B cell (primary cell): ENCODE data around the gene MME. TPM values are rescaled to one million over a fixed set of nuclear protein-coding genes. Genes with fewer than 3 reads are reported as not detected.

Source experiments
- ATAC-seq: fragments of 200-7000 bp; cut with Tn5 transposase; one replicate; pipeline ENCODE4 v1.10.0; 2021; ENCODE audit warnings: low read depth, mild to moderate bottlenecking, moderate number of reproducible peaks, moderate library complexity
- CTCF ChIA-PET: fragments of 350-600 bp; sonication (Branson Sonifier 250); formaldehyde crosslinking; loops from one replicate; lab custom pipeline; 2021; ENCODE audit warnings: antibody characterized with exemption, inconsistent platforms; lab: Charles Lee
- POLR2A ChIA-PET: fragments of 350-600 bp; sonication (Branson Sonifier 250); formaldehyde crosslinking; loops from one replicate; lab custom pipeline; 2021; ENCODE audit warnings: antibody characterized with exemption; lab: Charles Lee
- DNase-seq: peaks from one replicate; pipeline ENCODE4 v3.0.0; 2013
- H2AFZ ChIP-seq: 2 replicates; pipeline ENCODE4 v1.6.1; 2012; ENCODE audit warnings: mild to moderate bottlenecking, low read depth, low read length; ENCODE audit not compliant: insufficient read depth, poor library complexity, severe bottlenecking
- H3K27ac ChIP-seq, 2 donors: 1 replicate in 1 of 2; 2 replicates in 1 of 2; pipeline ENCODE4 v1.5.1; 2012 to 2013; ENCODE audit warnings: low read length in 2 of 2, mild to moderate bottlenecking in 2 of 2, moderate library complexity in 1 of 2
- H3K27me3 ChIP-seq, 4 experiments: fragments of 200-600 bp in 1 of 4; sonication (generic) in 1 of 4; replicated peaks in 1 of 4; 1 replicate in 2 of 4; 2 replicates in 2 of 4; pipeline versions ENCODE4 v1.6.1 to v1.7.0; 2013 to 2016; ENCODE audit warnings: low read length in 3 of 4, mild to moderate bottlenecking in 2 of 4, mixed read lengths in 1 of 4, moderate library complexity in 1 of 4; ENCODE audit not compliant: insufficient read depth in 4 of 4, control insufficient read depth in 3 of 4; ENCODE audit errors: control extremely low read depth in 1 of 4
- H3K36me3 ChIP-seq, 2 experiments: replicated peaks in 1 of 2; 1 replicate in 1 of 2; 2 replicates in 1 of 2; pipeline versions ENCODE4 v1.6.1 to v1.7.1; 2013; ENCODE audit warnings: low read length in 1 of 2; ENCODE audit not compliant: insufficient read depth in 2 of 2, control insufficient read depth in 1 of 2; ENCODE audit errors: control extremely low read depth in 1 of 2, extremely low read depth in 1 of 2
- H3K4me1 ChIP-seq, 2 donors: fragments of 200-600 bp in 1 of 2; sonication (generic) in 1 of 2; 1 replicate in 1 of 2; 2 replicates in 1 of 2; pipeline versions ENCODE4 v1.5.1 to v1.6.1; 2013 to 2017; ENCODE audit warnings: low read length in 2 of 2; ENCODE audit not compliant: control insufficient read depth in 2 of 2, insufficient read depth in 2 of 2
- H3K4me2 ChIP-seq: replicated peaks from 2 replicates; pipeline ENCODE3; 2012; ENCODE audit warnings: mild to moderate bottlenecking, low read depth, low read length; ENCODE audit not compliant: poor library complexity, severe bottlenecking
- H3K4me3 ChIP-seq, 5 experiments: fragments of 200-600 bp in 1 of 5; sonication (generic) in 1 of 5; 1 replicate in 3 of 5; 2 replicates in 2 of 5; pipeline versions ENCODE4 v1.5.1 to v1.7.0; 2011 to 2016; ENCODE audit warnings: low read length in 4 of 5, mild to moderate bottlenecking in 4 of 5, low read depth in 2 of 5, control low read depth in 1 of 5, moderate library complexity in 1 of 5; ENCODE audit not compliant: insufficient read depth in 1 of 5; ENCODE audit errors: control extremely low read depth in 1 of 5, extremely low read depth in 1 of 5
- H3K79me2 ChIP-seq: fragments of 200-600 bp; sonication (generic); one replicate; pipeline ENCODE4 v1.6.0; 2016; ENCODE audit warnings: low read length; ENCODE audit not compliant: control insufficient read depth, insufficient read depth
- H3K9ac ChIP-seq: fragments of 200-600 bp; sonication (generic); 2 replicates; pipeline ENCODE4 v1.6.1; 2017; ENCODE audit warnings: mild to moderate bottlenecking, low read length, moderate library complexity
- H3K9me3 ChIP-seq, 3 donors: one replicate each; pipeline versions ENCODE4 v1.6.1 to v1.7.1; 2013; ENCODE audit warnings: low read length in 2 of 3; ENCODE audit not compliant: control insufficient read depth in 2 of 3, insufficient read depth in 1 of 3; ENCODE audit errors: control extremely low read depth in 1 of 3
- H4K20me1 ChIP-seq: 2 replicates; pipeline ENCODE4 v1.6.0; 2012; ENCODE audit warnings: mild to moderate bottlenecking, low read length; ENCODE audit not compliant: insufficient read depth, control insufficient read depth, poor library complexity, severe bottlenecking
- H3K27ac Mint-ChIP-seq: one replicate; pipeline ENCODE4 v1.8.0; 2021; ENCODE audit warnings: mixed read lengths
- H3K27me3 Mint-ChIP-seq: one replicate; pipeline ENCODE4 v1.8.0; 2021; ENCODE audit warnings: mixed read lengths
- H3K4me1 Mint-ChIP-seq: one replicate; pipeline ENCODE4 v1.8.0; 2021; ENCODE audit warnings: mixed read lengths
- H3K4me3 Mint-ChIP-seq: one replicate; pipeline ENCODE4 v1.8.0; 2021; ENCODE audit warnings: mixed read lengths
- H3K9me3 Mint-ChIP-seq: one replicate; pipeline ENCODE4 v1.8.0; 2022; ENCODE audit warnings: mixed read lengths; ENCODE audit not compliant: insufficient read depth
- CTCF ChIP-seq: fragments of 200-600 bp; IDR thresholded peaks from one replicate; pipeline ENCODE4 v1.8.0; 2022; ENCODE audit warnings: antibody characterized with exemption, mild to moderate bottlenecking
- EZH2 ChIP-seq: IDR thresholded peaks from 2 replicates; pipeline ENCODE4 v1.6.1; 2012; ENCODE audit warnings: borderline replicate concordance, low read depth, mild to moderate bottlenecking, moderate library complexity, low read length; ENCODE audit not compliant: insufficient read depth, poor library complexity, severe bottlenecking
- WGBS: methylation state at CpG from one replicate; pipeline ENCODE4 v1.1.5; 2013; ENCODE audit warnings: missing lambda C conversion rate; ENCODE audit not compliant: insufficient coverage; 5-methylcytosine and 5-hydroxymethylcytosine counted together
- intact Hi-C: fragments of 100-400 bp; cut with micrococcal nuclease; formaldehyde crosslinking; loops from one replicate; pipeline ENCODE4 v1.10.0; 2022
- polyA plus RNA-seq: library from polyadenylated mRNA; depleted of rRNA; stranded (reverse); fragments of >200 nt; gene quantifications from 2 replicates; pipeline ENCODE4 v1.2.3, GENCODE V29; 2012
- total RNA-seq, 2 donors: library from RNA; stranded (reverse); fragments of 120-200 nt in 1 of 2; gene quantifications; 1 replicate in 1 of 2; 2 replicates in 1 of 2; pipeline versions ENCODE4 v1.2.3 to v1.2.4, GENCODE V29; 2013 to 2022

The MME gene
- total and polyA plus RNA-seq, 2 donors (not counting 1 experiment from before 2014, with no cell fraction given): 0.88 to 11.2 TPM

GRCh38 chr3:155032918-155033317 lies 47.2 kb upstream of the MME start:
- no peak overlapping the region for H2AFZ ChIP-seq
- intact Hi-C loops: no loop called here

GRCh38 chr3:155034786-155035185 lies 45.3 kb upstream of the MME start:
- no peaks in the 10 kb centered on the region for H3K36me3 ChIP-seq
- no peaks in the 10 kb centered on the region for H3K4me1 ChIP-seq
- Mint-ChIP-seq H3K4me1 (no peaks in the 10 kb centered on the region), H3K4me3 (no peak overlapping the region), H3K9me3 (no peaks in the 10 kb centered on the region), H3K27me3 (no peaks in the 10 kb centered on the region), H3K27ac (no peak overlapping the region)
- intact Hi-C loops: no loop called here
- no peak overlapping the region for H2AFZ ChIP-seq
- no peak overlapping the region for H3K4me3 ChIP-seq
- H3K79me2 ChIP-seq: no peaks in the 10 kb centered on the region
- ChIA-PET CTCF (no interaction called here), POLR2A (no interaction called here)
- no peak overlapping the region for H3K4me2 ChIP-seq
- H3K27ac ChIP-seq: no peak overlapping the region
- no peak for ATAC-seq
- WGBS: no CpG with 5 or more reads among the region's 4 CpGs
- no peaks in the 10 kb centered on the region for H3K9me3 ChIP-seq
- no peak for DNase-seq
- H4K20me1 ChIP-seq: no peaks in the 10 kb centered on the region
- TF ChIP-seq EZH2: no peak
- no peak for TF ChIP-seq CTCF
- H3K27me3 ChIP-seq: no peaks in the 10 kb centered on the region
- no peak overlapping the region for H3K9ac ChIP-seq

More at GRCh38 chr3:155032918-155033317, 47.2 kb upstream of the MME start:
- Histone ChIP-seq H3K9me3 (no peaks in the 10 kb centered on the region), H3K27me3 (no peaks in the 10 kb centered on the region), H3K4me2 (no peak overlapping the region), H3K4me1 (no peaks in the 10 kb centered on the region), H3K27ac (no peak overlapping the region), H3K4me3 (no peak overlapping the region), H4K20me1 (no peaks in the 10 kb centered on the region), H3K79me2 (no peaks in the 10 kb centered on the region), H3K36me3 (no peaks in the 10 kb centered on the region), H3K9ac (no peak overlapping the region)
- no peaks in the 10 kb centered on the region for H3K27me3 Mint-ChIP-seq
- CTCF ChIA-PET: no interaction called here
- POLR2A ChIA-PET: no interaction called here
- H3K27ac Mint-ChIP-seq: no peak overlapping the region
- DNase-seq: no peak
- H3K4me1 Mint-ChIP-seq: no peaks in the 10 kb centered on the region
- H3K4me3 Mint-ChIP-seq: no peak overlapping the region
- H3K9me3 Mint-ChIP-seq: no peaks in the 10 kb centered on the region
- no peak for ATAC-seq
- no peak for TF ChIP-seq CTCF
- TF ChIP-seq EZH2: no peak
